Subcutaneous abdominal adipose tissue (tissue), 5 donors: ENCODE data around the gene FRA10AC1.

ENCODE experiments used
- H3K27ac ChIP-seq: one replicate; pipeline ENCODE4 v1.7.0; 2013; ENCODE audit warnings: low read depth, mild to moderate bottlenecking, inconsistent platforms, low read length, moderate library complexity
- H3K27me3 ChIP-seq, 5 donors: one replicate each; pipeline ENCODE4 v1.7.0; 2013; ENCODE audit warnings: low read length in 5 of 5, inconsistent platforms in 1 of 5; ENCODE audit not compliant: control insufficient read depth in 5 of 5, insufficient read depth in 4 of 5
- H3K36me3 ChIP-seq, 5 donors: one replicate each; pipeline ENCODE4 v1.7.0; 2013; ENCODE audit warnings: low read length in 5 of 5; ENCODE audit not compliant: control insufficient read depth in 5 of 5, insufficient read depth in 5 of 5
- H3K4me1 ChIP-seq, 5 donors: one replicate each; pipeline ENCODE4 v1.7.0; 2013; ENCODE audit warnings: low read length in 5 of 5, mild to moderate bottlenecking in 3 of 5, moderate library complexity in 1 of 5; ENCODE audit not compliant: control insufficient read depth in 5 of 5, insufficient read depth in 5 of 5
- H3K4me3 ChIP-seq, 5 donors: one replicate each; pipeline ENCODE4 v1.7.0; 2013; ENCODE audit warnings: low read length in 5 of 5, low read depth in 1 of 5
- H3K9ac ChIP-seq, 5 donors: one replicate each; pipeline ENCODE4 v1.7.0; 2013; ENCODE audit warnings: low read length in 5 of 5, mild to moderate bottlenecking in 4 of 5, moderate library complexity in 3 of 5
- H3K9me3 ChIP-seq, 5 donors: one replicate each; pipeline ENCODE4 v1.7.0; 2013; ENCODE audit warnings: low read length in 5 of 5; ENCODE audit not compliant: control insufficient read depth in 5 of 5
- donor health status: healthy.
- donor health status: healthy.
- donor health status: healthy.
- donor health status: healthy.
- donor health status: healthy.

FRA10AC1 gene, protein sequence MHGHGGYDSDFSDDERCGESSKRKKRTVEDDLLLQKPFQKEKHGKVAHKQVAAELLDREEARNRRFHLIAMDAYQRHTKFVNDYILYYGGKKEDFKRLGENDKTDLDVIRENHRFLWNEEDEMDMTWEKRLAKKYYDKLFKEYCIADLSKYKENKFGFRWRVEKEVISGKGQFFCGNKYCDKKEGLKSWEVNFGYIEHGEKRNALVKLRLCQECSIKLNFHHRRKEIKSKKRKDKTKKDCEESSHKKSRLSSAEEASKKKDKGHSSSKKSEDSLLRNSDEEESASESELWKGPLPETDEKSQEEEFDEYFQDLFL

GRCh38 chr10:93702210-93703001 is at the start of gene FRA10AC1:
Gene FRA10AC1 (minus strand): TSS chr10:93702592. CDS start chr10:93700106, 2,486 bp downstream.
- H3K9me3 ChIP-seq, result no peaks in the 10 kb centered on the region
- peak within 1 kb of the TSS; percentile 69 to 99 (median 93) for H3K4me3 ChIP-seq
- peak within 1 kb of the TSS; percentile 84 for H3K27ac ChIP-seq
- no peaks in the 10 kb centered on the region for H3K27me3 ChIP-seq
- peaks cover 5 to 20% (median 15%) of the 10 kb centered on the region in 5 donors for H3K36me3 ChIP-seq
- peak within 1 kb of the TSS; percentile 76 to 95 (median 93) for H3K9ac ChIP-seq
- peaks cover 6 to 20% (median 17%) of the 10 kb centered on the region in 5 donors for H3K4me1 ChIP-seq

DNA sequence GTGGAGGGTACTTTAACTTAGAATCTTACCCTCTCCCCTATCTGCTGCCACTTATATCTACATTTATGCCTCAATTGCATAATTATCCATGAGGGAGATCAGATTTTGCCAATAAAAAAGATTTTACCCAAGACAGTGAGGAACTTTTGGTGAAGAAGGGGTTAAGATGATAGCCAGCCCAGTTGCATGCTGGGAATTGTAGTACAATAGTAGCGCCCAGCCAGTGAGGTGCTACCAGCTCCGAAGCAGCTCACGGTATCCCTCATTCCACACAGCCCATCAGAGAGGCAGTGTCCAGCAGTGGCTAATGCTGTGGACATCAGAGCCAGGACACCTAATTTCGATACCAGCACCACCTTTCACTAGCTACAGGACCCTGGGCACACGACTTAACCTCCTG is 49.4 kb upstream of the FRA10AC1 start:
- no peak overlapping the region for H3K27ac ChIP-seq
- H3K4me3 ChIP-seq, result peak overlapping the region; percentile 40 to 58 (median 52)
- H3K4me1 ChIP-seq, result peaks cover 2 to 13% (median 11%) of the 10 kb centered on the region in 5 donors
- no peaks in the 10 kb centered on the region for H3K36me3 ChIP-seq
- H3K27me3 ChIP-seq, result peaks cover 0 to 7% (median 5%) of the 10 kb centered on the region in 5 donors
- H3K9ac ChIP-seq, result no peak overlapping the region
- H3K9me3 ChIP-seq, result no peaks in the 10 kb centered on the region

GRCh38 chr10:93751124-93751523 is 48.7 kb upstream of the FRA10AC1 start:
- H3K27me3 ChIP-seq, result peaks cover 0 to 1% (median 0%) of the 10 kb centered on the region in 5 donors
- no peak overlapping the region for H3K9ac ChIP-seq
- H3K4me1 ChIP-seq, result peaks cover 2 to 16% (median 14%) of the 10 kb centered on the region in 5 donors
- no peak overlapping the region for H3K4me3 ChIP-seq
- no peak overlapping the region for H3K27ac ChIP-seq
- no peaks in the 10 kb centered on the region for H3K36me3 ChIP-seq
- H3K9me3 ChIP-seq, result no peaks in the 10 kb centered on the region

- peaks cover 2 to 19% (median 14%) of the 10 kb centered on the region in 5 donors for H3K4me1 ChIP-seq
- H3K9me3 ChIP-seq, result no peaks in the 10 kb centered on the region
- no peak overlapping the region for H3K27ac ChIP-seq
Measured at GRCh38 chr10:93749218-93749799, 46.9 kb upstream of the FRA10AC1 start.

GRCh38 chr10:93746844-93747284 is 44.5 kb upstream of the FRA10AC1 start:
- Histone ChIP-seq H3K27ac (no peak overlapping the region), H3K36me3 (no peaks in the 10 kb centered on the region), H3K4me3 (no peak overlapping the region), H3K9me3 (no peaks in the 10 kb centered on the region), H3K27me3 (no peaks in the 10 kb centered on the region), H3K4me1 (peaks cover under 1 to 21% (median 10%) of the 10 kb centered on the region in 5 donors), H3K9ac (no peak overlapping the region)

More at GRCh38 chr10:93749218-93749799, 46.9 kb upstream of the FRA10AC1 start:
- H3K4me3 ChIP-seq, result no peak overlapping the region
- no peaks in the 10 kb centered on the region for H3K36me3 ChIP-seq
- peak overlapping the region in 1 of 5 donors; percentile 5 for H3K9ac ChIP-seq
- no peaks in the 10 kb centered on the region for H3K27me3 ChIP-seq

DNA sequence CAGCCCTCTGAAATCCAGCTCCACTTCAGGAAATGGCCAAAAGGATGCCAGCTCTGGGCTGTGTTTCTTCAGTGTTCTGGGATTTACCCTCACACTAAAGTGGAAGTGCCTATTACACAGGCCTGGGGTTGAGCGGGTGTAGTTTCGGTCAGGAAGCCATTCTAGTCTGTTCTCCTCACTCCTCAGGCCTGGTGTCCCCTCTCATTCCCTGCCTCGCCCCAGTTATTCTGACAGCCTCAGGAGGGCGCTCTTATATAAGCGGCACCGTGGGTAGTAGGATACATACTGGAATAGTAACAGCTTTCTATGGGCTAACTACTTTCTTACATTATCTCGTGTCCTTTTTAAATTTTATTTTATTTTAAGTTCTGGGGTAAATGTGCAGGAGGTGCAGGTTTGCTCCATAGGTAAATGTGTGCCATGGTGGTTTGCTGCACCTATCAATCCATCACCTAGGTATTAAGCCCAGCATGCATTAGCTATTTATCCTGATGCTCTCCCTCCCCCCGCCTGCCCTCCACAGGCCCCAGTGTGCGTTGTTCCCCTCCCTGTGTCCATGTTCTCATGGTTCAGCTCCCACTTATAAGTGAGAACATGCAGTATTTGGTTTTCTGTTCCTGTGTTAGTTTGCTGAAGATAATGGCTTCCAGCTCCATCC is 43.1 kb upstream of the FRA10AC1 start:
- Histone ChIP-seq H3K9ac (no peak overlapping the region), H3K9me3 (no peaks in the 10 kb centered on the region), H3K27ac (no peak overlapping the region), H3K36me3 (no peaks in the 10 kb centered on the region), H3K4me1 (peaks cover 0 to 19% (median 8%) of the 10 kb centered on the region in 5 donors), H3K27me3 (no peaks in the 10 kb centered on the region), H3K4me3 (no peak overlapping the region)

DNA sequence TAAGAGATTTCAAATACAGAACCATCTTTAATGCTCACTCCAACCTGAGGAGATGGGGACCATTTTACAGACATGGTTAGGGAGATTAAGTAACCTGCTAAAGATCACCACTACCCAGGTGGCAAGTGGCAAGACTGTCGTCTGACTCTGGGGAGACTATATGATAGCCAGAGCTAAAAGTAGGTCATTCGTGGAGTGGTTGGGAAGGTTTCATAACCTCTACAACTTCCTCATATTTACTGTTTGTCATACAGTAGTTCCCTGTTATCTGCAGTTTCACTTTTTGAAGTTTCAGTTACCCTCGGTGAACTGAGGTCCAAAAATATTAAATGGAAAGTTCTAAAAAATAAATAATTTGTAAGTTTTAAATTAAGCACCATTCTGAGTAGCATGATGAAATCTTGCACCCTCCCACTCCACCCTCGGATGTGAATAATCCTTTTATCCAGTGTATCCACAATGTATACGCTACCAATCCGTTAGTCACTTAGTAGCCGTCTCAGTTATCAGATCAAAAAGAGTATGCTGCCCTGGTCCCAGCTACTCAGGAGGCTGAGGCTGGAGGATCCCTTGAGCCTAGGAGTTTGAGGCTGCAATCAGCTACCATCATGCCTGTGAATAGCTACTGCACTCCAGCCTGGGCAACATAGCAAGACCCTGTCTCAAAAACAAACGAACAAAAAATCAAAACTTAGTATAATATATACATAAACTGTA is 40.4 kb upstream of the FRA10AC1 start:
- Histone ChIP-seq H3K27ac (no peak overlapping the region), H3K27me3 (no peaks in the 10 kb centered on the region), H3K4me3 (peak overlapping the region in 2 of 5 donors; percentile 20 to 27), H3K4me1 (peaks cover 0 to 14% (median 4%) of the 10 kb centered on the region in 5 donors), H3K36me3 (no peaks in the 10 kb centered on the region), H3K9ac (no peak overlapping the region), H3K9me3 (no peaks in the 10 kb centered on the region)

- H3K4me3 ChIP-seq, result no peak overlapping the region
- no peaks in the 10 kb centered on the region for H3K9me3 ChIP-seq
- no peaks in the 10 kb centered on the region for H3K36me3 ChIP-seq
- peaks cover 0 to 9% (median 0%) of the 10 kb centered on the region in 5 donors for H3K4me1 ChIP-seq
- no peaks in the 10 kb centered on the region for H3K27me3 ChIP-seq
- H3K27ac ChIP-seq, result no peak overlapping the region
- H3K9ac ChIP-seq, result no peak overlapping the region
Measured at GRCh38 chr10:93741367-93741766, 39.0 kb upstream of the FRA10AC1 start.

DNA sequence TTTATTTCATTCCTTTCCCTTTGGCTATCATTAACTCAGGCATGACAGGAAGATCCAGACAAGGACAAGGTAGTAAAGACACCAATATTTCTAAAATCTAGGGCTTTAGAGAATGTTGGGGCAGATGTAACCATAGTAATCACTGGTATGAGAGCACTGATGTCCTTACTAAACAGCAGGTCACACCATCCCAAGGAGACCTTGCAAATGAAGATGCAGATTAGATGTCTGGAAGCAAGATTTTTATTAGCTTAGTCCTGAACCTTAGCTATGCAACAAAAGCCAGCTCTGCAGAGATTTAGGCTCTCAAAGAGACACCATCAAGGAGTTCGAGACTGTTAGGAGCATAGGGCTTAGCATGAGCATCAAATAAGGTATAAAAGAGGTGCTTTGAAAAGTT is 23.6 kb upstream of the FRA10AC1 start:
- Histone ChIP-seq H3K36me3 (no peaks in the 10 kb centered on the region), H3K4me1 (no peaks in the 10 kb centered on the region), H3K4me3 (no peak overlapping the region), H3K9me3 (no peaks in the 10 kb centered on the region), H3K27me3 (peaks cover 0 to 8% (median 2%) of the 10 kb centered on the region in 5 donors), H3K9ac (no peak overlapping the region), H3K27ac (no peak overlapping the region)
